Mucosa of descending colon (tissue), 3 donors: ENCODE measurements around the gene FASLG. TPM values are rescaled to one million over a fixed set of nuclear protein-coding genes. Genes with fewer than 3 reads are reported as not detected.

ENCODE experiments used
- ATAC-seq: fragments of 200-7000 bp; cut with Tn5 transposase; one replicate; pipeline ENCODE4 v1.9.1; 2020; ENCODE audit warnings: mild to moderate bottlenecking, moderate library complexity
- DNase-seq, 3 donors: peaks; one replicate each; pipeline ENCODE4 v3.0.0-alpha.2; 2020
- H3K36me3 ChIP-seq: fragments of 200-600 bp; one replicate; pipeline ENCODE4 v1.8.0; 2021; ENCODE audit warnings: low read depth, mild to moderate bottlenecking
- H3K4me1 ChIP-seq: fragments of 200-600 bp; one replicate; pipeline ENCODE4 v1.8.0; 2021; ENCODE audit warnings: low read depth, mild to moderate bottlenecking
- H3K4me3 ChIP-seq: fragments of 200-600 bp; one replicate; pipeline ENCODE4 v1.8.0; 2021; ENCODE audit warnings: mild to moderate bottlenecking
- H3K9me3 ChIP-seq: fragments of 200-600 bp; one replicate; pipeline ENCODE4 v1.8.0; 2021; ENCODE audit warnings: mild to moderate bottlenecking
- intact Hi-C, 2 donors: fragments of 100-400 bp; cut with DNase I in 1 of 2; cut with micrococcal nuclease in 1 of 2; formaldehyde crosslinking; loops; one replicate each; pipeline versions ENCODE4 v1.11.0 to v1.11.1; 2022; cut with DNase I, micrococcal nuclease
- long read RNA-seq, 2 donors: library from polyadenylated mRNA; unstranded; transcript quantifications; one replicate each; pipeline ENCODE4 v2.0.0, GENCODE V29; 2019 to 2021
- total RNA-seq, 3 donors: library from RNA; stranded (reverse); fragmentation: NEBNext Ultra II Directional in 2 of 3; extraction: Animal tissue kit (Norgen Biotek cat#: 25700) in 2 of 3; gene quantifications; one replicate each; pipeline versions ENCODE4 v1.2.1 to v1.2.4, GENCODE V29; 2021 to 2023
- TF ChIP-seq, protein P1 (sequence below): fragments of 200-600 bp; IDR thresholded peaks from one replicate; pipeline ENCODE4 v1.8.0; 2022; ENCODE audit warnings: antibody characterized with exemption, mild to moderate bottlenecking
- donor health status: DM: no; HTN: no; CAD: no; lungs with moderate emphysema.
- donor health status: DM: no; HTN: no; CAD: no.
- donor health status: DM: no; HTN: yes; CAD: no.

The FASLG gene, protein sequence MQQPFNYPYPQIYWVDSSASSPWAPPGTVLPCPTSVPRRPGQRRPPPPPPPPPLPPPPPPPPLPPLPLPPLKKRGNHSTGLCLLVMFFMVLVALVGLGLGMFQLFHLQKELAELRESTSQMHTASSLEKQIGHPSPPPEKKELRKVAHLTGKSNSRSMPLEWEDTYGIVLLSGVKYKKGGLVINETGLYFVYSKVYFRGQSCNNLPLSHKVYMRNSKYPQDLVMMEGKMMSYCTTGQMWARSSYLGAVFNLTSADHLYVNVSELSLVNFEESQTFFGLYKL
- 1 to 10 TPM in 1 of 3 donors, under 1 TPM in 2; 0.60 to 1.1 (median 0.90) TPM for total RNA-seq
- long read RNA-seq, donor 1, partial matches to known transcripts, result 1 of 2 reads
- long read RNA-seq, donor 1, other reads (novel, unspliced or antisense), result 0 of 2 reads
- long read RNA-seq, donor 2, result 0 reads

DNA sequence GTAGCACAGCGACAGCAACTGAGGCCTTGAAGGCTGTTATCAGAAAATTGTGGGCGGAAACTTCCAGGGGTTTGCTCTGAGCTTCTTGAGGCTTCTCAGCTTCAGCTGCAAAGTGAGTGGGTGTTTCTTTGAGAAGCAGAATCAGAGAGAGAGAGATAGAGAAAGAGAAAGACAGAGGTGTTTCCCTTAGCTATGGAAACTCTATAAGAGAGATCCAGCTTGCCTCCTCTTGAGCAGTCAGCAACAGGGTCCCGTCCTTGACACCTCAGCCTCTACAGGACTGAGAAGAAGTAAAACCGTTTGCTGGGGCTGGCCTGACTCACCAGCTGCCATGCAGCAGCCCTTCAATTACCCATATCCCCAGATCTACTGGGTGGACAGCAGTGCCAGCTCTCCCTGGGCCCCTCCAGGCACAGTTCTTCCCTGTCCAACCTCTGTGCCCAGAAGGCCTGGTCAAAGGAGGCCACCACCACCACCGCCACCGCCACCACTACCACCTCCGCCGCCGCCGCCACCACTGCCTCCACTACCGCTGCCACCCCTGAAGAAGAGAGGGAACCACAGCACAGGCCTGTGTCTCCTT is at the start of gene FASLG:
FASLG (plus strand) TSS at position 233 of the 583 bp plus-strand sequence; CDS start at position 332, 99 bp downstream.
- H3K9me3 ChIP-seq, result no peaks in the 10 kb centered on the region
- TF ChIP-seq, protein P1, sequence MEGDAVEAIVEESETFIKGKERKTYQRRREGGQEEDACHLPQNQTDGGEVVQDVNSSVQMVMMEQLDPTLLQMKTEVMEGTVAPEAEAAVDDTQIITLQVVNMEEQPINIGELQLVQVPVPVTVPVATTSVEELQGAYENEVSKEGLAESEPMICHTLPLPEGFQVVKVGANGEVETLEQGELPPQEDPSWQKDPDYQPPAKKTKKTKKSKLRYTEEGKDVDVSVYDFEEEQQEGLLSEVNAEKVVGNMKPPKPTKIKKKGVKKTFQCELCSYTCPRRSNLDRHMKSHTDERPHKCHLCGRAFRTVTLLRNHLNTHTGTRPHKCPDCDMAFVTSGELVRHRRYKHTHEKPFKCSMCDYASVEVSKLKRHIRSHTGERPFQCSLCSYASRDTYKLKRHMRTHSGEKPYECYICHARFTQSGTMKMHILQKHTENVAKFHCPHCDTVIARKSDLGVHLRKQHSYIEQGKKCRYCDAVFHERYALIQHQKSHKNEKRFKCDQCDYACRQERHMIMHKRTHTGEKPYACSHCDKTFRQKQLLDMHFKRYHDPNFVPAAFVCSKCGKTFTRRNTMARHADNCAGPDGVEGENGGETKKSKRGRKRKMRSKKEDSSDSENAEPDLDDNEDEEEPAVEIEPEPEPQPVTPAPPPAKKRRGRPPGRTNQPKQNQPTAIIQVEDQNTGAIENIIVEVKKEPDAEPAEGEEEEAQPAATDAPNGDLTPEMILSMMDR, result no peak
- DNase-seq, result peak in 1 of 3 donors; percentile 17
- intact Hi-C loops, result no loop called here
- H3K4me3 ChIP-seq, result no peak within 1 kb of the TSS
- H3K4me1 ChIP-seq, result no peaks in the 10 kb centered on the region
- peak; percentile 46 for ATAC-seq
- H3K36me3 ChIP-seq, result no peaks in the 10 kb centered on the region

DNA sequence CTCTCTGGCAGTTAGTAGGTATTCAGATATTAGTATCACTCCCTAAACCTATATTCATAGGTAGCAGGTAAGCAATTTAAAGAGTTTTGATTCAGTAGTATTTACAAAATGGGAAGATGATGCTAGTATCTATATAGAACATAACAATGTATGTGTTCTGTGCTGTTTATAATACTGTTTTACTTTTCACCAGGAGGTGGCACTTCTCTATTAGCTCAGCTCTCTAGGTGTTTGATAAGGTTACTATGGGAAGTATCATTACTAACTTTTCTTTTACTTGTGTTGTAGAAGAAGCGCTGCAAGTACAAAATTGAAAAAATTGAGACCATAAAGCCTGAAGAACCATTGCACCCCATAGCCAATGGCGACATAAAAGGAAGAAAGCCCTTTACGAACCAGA is 49.4 kb upstream of the FASLG start:
- Histone ChIP-seq H3K4me3 (no peak overlapping the region), H3K4me1 (no peaks in the 10 kb centered on the region), H3K36me3 (no peaks in the 10 kb centered on the region), H3K9me3 (no peaks in the 10 kb centered on the region)
- TF ChIP-seq, protein P1, result no peak
- intact Hi-C loops, result no loop called here
- ATAC-seq (no peak), DNase-seq (no peak)

DNA sequence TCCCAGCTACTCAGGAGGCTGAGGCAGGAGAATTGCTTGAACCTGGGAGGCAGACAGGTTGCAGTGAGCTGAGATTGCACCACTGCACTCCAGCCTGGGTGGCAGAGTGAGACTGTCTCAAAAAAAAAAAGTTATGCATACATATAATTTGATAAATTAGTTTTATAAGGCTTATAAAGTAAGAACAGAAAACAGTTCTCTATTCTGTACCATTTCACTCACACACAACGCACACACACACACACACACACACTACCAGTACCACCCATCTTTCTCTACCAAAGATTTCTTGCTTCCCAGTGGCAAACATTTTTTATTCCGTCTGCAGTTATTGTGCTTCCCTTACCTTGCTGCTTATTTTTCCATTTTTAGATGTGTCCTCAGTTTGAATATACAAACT is 46.4 kb upstream of the FASLG start:
- intact Hi-C loops, result no loop called here
- DNase-seq (no peak), ATAC-seq (no peak)
- TF ChIP-seq, protein P1, result no peak
- H3K36me3 ChIP-seq, result no peaks in the 10 kb centered on the region
- no peaks in the 10 kb centered on the region for H3K4me1 ChIP-seq
- H3K9me3 ChIP-seq, result peaks cover 4% of the 10 kb centered on the region
- no peak overlapping the region for H3K4me3 ChIP-seq

DNA sequence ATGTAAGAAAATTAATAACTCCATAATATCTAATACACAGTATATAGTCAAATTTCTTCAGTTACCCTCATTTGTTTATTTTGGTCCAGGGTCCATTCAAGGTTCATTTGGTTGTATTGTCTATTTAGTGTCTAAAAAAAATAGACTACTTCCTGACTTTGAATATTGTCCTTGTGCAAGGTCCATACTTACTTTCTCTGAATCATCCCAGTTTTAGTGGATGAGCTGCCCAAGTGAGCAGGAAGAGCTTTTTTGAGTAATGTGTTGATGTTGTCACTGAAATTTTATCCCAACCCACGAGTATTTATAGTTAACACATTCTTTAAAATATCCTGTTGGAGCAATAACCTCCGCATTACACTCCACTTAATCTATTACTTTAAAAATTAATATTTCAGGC is 45.6 kb upstream of the FASLG start:
- DNase-seq (no peak), ATAC-seq (no peak)
- Histone ChIP-seq H3K4me1 (no peaks in the 10 kb centered on the region), H3K9me3 (peaks cover 4% of the 10 kb centered on the region), H3K4me3 (no peak overlapping the region), H3K36me3 (no peaks in the 10 kb centered on the region)
- intact Hi-C loops, result no loop called here
- TF ChIP-seq, protein P1, result no peak

DNA sequence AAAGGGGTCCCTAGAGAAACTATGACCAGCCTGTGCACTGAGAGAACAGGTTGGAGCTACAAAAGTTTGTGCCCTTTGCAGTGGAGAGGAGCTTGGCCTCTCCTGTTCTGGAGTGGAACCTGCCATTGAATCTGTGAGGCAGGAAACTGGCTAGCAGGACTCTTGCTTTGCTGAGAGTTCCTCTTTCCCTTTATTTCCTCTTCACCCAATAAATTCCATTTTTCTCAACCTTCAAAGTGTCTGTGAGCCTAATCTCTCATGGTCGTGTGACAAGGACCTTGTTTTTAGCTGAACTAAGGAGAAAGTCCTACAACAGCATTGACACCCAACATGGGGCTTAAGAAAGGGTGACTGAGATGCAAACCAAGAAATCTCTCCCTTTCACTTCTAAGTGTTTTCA is 42.7 kb upstream of the FASLG start:
- H3K4me3 ChIP-seq, result no peak overlapping the region
- no peaks in the 10 kb centered on the region for H3K36me3 ChIP-seq
- DNase-seq (no peak), ATAC-seq (no peak)
- no peaks in the 10 kb centered on the region for H3K4me1 ChIP-seq
- H3K9me3 ChIP-seq, result peaks cover 20% of the 10 kb centered on the region
- intact Hi-C loops, result no loop called here
- TF ChIP-seq, protein P1, result no peak
